IPS-18c (cell line): ENCODE data around the gene KRTAP10-4.
"Not testable (repeated sequence)": the region's sequence is repeated elsewhere in the genome, so short reads cannot be mapped to it uniquely, and the experiment has no call there.

Source experiments
- H3K4me3 ChIP-seq: 2 replicates; pipeline ENCODE4 v1.7.0; 2013; ENCODE audit warnings: low read depth, mild to moderate bottlenecking, low read length, moderate library complexity; ENCODE audit not compliant: insufficient read depth
- H3K9me3 ChIP-seq: one replicate; pipeline ENCODE4 v1.6.1; 2013; ENCODE audit warnings: mild to moderate bottlenecking, low read length, moderate library complexity; ENCODE audit not compliant: control insufficient read depth, insufficient read depth

KRTAP10-4 gene

GRCh38 chr21:44585892-44586291 is 12.4 kb downstream of the KRTAP10-4 start:
- H3K9me3 ChIP-seq: no peaks in the 10 kb centered on the region
- no peak overlapping the region for H3K4me3 ChIP-seq

DNA sequence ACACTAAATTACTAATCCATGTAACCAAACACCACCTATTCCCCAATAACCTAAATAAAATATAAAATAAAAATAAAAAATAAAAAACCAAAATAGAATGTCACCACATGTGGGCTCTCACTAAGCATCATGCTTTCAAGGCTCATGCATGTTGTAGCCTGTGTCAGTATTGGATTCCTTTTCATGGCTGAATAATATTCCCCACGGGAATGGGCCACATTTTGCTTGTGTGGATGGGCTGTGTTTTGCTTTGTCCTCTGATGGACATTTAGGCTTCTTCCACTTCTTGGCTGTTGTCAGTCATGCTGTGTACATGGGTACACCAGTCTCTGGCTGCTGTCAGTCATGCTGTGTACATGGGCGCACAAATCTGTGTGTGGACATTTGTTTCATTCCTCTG is 15.6 kb downstream of the KRTAP10-4 start:
- Histone ChIP-seq H3K9me3 (no peaks in the 10 kb centered on the region), H3K4me3 (no peak overlapping the region)

DNA sequence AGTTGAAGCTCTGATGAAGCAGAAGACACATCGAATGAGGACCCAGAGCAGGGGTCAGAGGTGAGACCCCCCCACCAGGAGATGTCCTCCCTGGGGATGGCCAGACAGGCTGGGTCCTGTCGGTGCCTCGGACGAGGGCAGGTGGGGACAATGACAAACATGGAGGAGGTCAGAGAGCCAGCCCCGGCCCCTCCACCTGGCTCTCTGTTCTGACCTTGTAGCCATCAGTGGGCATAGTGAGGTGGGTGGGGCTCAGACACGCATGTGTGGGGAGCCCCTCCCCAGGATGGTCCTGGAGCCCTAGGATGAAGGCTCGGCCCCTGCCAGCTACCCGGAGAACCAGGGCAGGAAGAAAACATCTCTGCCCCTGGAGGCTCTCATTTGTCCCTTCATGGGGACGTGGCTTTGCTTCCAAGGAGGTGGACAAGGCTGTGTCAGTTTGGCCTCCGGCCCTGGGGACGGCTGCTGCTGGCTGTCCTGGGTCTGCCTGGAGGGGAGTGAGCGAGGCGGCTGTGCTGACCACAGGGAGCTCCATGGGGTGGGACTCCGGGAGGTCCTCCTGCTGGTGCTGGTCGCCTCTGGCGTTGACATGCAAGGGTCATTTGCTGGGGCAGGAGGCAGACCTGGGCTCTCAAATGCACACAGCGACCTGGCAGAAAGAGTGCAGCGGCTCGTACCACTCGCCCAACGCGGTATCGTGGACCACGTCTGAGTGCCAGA is 16.2 kb downstream of the KRTAP10-4 start:
- H3K4me3 ChIP-seq: no peak overlapping the region
- no peaks in the 10 kb centered on the region for H3K9me3 ChIP-seq

DNA sequence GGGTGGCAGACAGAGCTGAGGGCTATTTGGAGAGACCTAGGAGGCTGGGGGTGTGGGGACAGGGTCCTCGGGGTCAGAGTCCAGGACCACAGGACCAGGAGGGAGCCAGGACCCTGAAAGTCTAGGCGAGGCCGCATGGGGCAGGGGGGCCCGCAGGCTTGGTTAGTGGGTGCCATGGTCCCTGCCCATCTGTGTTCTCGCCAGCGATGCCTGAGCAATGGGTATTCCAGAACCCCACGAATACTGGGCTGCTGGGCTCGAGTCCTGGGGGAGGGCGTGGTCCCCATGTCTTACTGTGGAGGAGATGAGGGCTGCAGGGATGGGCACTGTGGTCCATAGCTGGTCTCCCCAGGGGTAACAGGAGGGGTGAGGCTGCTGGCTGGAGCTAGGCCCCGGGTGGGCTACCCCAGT is 16.8 kb downstream of the KRTAP10-4 start:
- H3K4me3 ChIP-seq: no peak overlapping the region
- no peaks in the 10 kb centered on the region for H3K9me3 ChIP-seq

DNA sequence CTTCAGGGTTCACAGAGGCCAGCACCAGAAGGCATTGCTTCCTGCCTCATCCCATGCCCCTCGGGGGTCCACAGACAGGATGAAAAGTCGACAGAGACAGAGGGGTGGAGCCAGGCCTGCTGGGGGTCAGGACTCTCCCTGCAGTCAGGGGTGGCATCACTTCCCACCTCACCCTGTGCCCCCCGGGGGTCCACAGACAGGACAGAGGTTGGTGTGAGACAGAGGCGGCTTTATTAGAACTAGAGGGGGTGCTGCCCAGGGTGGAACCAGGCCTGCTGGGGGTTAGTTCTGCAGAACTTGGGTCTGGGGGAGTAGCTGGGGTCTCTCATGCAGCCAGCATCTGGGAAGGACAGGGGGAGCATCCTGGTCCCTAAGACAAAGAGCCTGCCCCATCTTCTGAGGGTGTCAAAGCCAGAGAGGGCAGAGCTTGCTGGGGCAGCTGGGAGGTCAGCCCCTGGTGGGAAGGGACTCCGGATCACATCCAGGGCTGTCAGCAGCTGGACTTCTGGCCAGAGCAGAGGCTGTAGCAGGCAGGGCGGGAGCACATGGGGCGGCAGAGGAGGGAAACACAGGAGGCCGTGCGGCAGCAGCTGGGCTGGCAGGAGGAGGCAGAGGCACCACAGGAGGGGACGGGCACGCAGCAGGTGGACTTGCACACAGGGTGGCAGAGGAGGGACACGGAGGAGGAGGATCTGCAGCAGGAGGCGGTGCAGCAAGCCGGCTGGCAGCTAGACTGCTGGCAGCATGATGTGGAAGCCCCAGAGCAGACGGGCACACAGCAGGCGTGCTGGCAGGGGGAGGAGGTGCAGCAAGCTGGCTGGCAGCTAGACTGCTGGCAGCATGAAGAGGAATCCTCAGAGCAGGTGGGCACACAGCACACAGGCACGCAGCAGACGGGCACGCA is 17.6 kb downstream of the KRTAP10-4 start:
- H3K4me3 ChIP-seq, H3K9me3 ChIP-seq: not testable (repeated sequence)

DNA sequence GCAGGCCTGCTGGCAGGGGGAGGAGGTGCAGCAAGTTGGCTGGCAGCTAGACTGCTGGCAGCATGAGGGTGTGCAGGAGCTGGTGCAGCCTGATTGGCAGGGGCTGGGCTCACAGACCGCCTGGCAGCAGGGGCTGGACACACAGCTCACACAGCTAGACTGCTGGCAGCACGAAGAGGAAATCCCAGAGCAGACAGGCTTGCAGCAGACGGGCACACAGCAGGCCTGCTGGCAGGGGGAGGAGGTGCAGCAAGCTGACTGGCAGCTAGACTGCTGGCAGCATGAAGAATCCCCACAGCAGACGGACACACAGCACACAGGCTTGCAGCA is 18.2 kb downstream of the KRTAP10-4 start:
- not testable (repeated sequence) for H3K4me3 ChIP-seq, H3K9me3 ChIP-seq

- no peaks in the 10 kb centered on the region for H3K9me3 ChIP-seq
- H3K4me3 ChIP-seq: no peak within 1 kb of the TSS
Observed at GRCh38 chr21:44592446-44593311, 19.1 kb downstream of the KRTAP10-4 start, which contains the start of gene KRTAP10-6. Gene KRTAP10-6, minus strand, starts transcription at chr21:44592505. Its CDS starts 21 bp downstream, at chr21:44592484.

GRCh38 chr21:44593598-44594405 is 20.3 kb downstream of the KRTAP10-4 start:
- H3K9me3 ChIP-seq: no peaks in the 10 kb centered on the region
- no peak overlapping the region for H3K4me3 ChIP-seq

DNA sequence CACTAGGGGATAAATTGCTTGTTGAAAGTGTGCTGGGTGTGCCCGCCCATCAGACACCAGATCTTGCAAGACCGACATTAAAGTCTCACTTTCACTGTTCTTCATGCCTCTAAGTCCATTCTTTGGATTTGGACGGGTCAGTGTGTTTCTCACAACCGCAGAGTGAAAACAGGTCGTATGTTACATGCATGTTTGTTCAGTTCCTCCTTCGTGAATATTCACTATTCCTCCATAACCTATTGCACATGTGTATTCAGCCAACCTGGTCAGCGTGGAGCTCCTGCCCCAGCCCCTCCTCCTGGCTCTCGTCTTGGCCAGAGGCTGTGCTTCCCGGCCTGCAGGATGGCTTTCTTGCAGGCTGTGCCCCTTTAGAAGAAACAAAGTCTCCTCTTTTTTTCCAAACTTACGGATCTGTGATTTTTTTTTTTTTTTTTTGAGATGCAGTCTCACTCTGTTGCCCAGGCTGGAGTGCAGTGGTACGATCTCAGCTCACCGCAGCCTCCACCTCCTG is 20.9 kb downstream of the KRTAP10-4 start:
- Histone ChIP-seq H3K9me3 (no peaks in the 10 kb centered on the region), H3K4me3 (no peak overlapping the region)

DNA sequence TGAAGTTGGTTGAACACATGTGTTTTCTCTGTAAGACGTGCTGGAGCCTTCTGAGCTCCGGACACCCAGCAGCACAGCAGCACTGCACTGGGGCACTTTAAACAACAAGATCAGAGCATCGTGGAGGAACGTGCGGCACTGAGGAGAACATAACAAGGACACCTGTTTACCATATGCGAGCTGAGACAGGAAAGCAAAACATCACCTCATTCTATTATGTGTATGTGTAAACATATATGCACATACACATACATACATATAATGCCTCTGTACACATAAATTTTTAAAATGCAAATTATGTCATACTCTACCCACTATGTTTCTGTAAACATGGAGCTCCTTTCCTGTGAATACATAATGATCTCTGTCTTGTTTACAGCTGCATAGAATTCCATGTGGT is 22.0 kb downstream of the KRTAP10-4 start:
- no peaks in the 10 kb centered on the region for H3K9me3 ChIP-seq

DNA sequence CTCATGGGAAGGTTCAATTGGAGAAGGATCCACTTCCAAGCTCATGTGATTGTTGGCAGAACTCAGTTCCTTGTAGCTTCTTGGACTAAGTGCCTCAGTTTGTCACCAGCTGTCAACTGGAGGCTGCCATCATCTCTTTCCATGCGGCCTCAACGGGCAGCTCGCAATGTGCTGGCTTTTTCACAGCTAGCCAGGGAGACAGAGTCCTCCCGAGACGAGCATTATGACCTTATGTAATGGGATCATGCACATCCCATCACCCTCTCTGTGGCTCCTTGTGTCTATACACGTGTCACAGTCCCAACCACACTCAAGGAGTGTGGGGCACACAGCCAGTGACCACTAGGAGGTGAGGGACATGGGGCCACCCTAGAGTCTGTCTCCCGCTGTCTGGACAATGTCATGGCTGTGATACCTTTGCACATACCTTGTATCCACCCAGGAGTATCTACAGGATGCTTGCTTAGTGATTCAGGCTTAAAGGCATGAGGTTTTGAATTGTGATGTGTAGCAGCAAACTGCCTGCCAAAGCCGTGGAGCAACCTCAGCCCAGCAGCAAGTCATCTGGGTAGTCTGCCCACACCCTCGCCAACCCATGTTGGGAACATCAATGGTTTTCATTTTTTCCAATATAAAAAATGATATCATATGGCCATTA is 22.7 kb downstream of the KRTAP10-4 start:
- no peaks in the 10 kb centered on the region for H3K9me3 ChIP-seq
- H3K4me3 ChIP-seq: no peak overlapping the region

More for the DNA sequence above, 22.0 kb downstream of the KRTAP10-4 start:
- H3K4me3 ChIP-seq: no peak overlapping the region

GRCh38 chr21:44598061-44598460 is 24.5 kb downstream of the KRTAP10-4 start:
- no peaks in the 10 kb centered on the region for H3K9me3 ChIP-seq
- no peak overlapping the region for H3K4me3 ChIP-seq

GRCh38 chr21:44599264-44600029 is 25.9 kb downstream of the KRTAP10-4 start:
- Histone ChIP-seq H3K9me3 (no peaks in the 10 kb centered on the region), H3K4me3 (no peak overlapping the region)

DNA sequence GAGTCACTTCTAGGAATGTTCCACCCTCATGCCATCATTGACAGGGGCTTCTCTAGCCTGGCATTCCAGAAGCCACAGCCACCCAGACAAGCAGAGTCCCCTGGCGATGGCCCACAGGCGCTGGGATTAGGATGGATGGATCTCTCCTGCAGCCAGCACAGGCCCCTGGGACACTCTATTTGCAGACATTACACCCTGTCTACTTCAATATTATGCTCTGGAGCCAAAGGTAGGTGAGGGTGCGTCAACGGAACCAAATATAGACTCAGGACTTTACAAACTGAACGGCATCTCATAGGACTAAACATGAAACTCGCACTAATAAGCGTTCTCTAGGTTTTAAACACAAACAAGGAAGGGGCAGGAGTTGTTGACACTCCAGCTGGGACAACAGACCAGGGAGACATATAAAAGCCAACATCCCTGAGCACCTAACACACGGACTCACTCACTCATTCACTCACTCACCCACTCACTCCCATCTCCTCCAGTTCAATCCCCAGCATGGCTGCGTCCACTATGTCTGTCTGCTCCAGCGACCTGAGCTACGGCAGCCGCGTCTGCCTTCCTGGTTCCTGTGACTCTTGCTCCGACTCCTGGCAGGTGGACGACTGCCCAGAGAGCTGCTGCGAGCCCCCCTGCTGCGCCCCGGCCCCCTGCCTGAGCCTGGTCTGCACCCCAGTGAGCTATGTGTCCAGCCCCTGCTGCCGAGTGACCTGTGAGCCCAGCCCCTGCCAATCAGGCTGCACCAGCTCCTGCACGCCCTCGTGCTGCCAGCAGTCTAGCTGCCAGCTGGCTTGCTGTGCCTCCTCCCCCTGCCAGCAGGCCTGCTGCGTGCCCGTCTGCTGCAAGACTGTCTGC is 26.8 kb downstream of the KRTAP10-4 start, which contains the start of gene KRTAP10-7:
Gene KRTAP10-7 (plus strand): TSS at position 480 of the 861 bp plus-strand sequence. CDS start 25 bp downstream, at position 505.
- not testable (repeated sequence) for H3K9me3 ChIP-seq, H3K4me3 ChIP-seq

- H3K9me3 ChIP-seq, H3K4me3 ChIP-seq: not testable (repeated sequence)
Observed at GRCh38 chr21:44601091-44601490, 27.6 kb downstream of the KRTAP10-4 start.
